ENCODE measurements around the gene CORIN.

Gene CORIN

DNA sequence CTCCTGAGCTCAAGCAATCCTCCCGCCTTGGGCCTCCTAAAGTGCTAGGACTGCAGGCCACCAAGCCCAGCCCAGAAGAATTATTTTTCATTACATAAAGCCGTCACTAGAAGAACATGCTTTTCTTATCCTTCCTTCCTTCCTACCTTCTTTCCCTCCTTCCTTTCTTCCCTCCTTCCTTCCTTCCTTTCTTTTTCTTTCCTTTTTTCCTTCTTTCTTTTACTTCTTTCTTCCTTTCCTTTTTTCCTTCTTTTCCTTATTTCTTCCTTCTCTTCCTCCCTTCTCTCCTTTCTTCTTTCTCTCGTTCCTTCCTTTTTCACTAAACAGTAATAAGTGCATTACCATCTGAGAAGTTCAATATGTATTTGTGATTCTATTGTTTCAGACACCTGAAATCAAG, 231.4 kb downstream of the CORIN start:
- in situ Hi-C loops (cut with HindIII; ENCODE audit: low sequenced_read_pairs) = no loop called here

DNA sequence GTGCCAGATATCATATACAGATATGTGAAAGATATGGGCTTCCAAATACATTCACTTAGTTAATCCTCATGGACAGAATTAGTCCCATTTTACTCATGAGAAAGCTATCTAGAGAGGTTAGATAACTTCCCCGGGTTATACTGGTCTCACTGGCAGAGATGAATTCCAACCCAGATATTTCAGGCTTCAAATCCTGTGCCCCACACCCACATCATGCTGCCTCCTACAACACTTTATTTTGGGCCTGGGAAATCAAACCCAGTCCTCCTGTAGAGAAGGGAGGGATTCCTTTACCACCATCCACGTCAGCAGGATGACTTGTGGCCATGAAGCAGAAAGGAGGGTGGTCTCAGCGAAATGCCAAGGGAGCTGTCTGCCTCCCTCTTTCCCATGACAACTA, 239.0 kb downstream of the CORIN start:
- TF ChIP-seq, protein P1, sequence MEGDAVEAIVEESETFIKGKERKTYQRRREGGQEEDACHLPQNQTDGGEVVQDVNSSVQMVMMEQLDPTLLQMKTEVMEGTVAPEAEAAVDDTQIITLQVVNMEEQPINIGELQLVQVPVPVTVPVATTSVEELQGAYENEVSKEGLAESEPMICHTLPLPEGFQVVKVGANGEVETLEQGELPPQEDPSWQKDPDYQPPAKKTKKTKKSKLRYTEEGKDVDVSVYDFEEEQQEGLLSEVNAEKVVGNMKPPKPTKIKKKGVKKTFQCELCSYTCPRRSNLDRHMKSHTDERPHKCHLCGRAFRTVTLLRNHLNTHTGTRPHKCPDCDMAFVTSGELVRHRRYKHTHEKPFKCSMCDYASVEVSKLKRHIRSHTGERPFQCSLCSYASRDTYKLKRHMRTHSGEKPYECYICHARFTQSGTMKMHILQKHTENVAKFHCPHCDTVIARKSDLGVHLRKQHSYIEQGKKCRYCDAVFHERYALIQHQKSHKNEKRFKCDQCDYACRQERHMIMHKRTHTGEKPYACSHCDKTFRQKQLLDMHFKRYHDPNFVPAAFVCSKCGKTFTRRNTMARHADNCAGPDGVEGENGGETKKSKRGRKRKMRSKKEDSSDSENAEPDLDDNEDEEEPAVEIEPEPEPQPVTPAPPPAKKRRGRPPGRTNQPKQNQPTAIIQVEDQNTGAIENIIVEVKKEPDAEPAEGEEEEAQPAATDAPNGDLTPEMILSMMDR (IDR thresholded peaks at IDR 0.05; ENCODE audit: low read depth, low read length, missing control alignments) = no peak
- H3K4me3 ChIP-seq (ENCODE audit: low read depth, low read length) = no peak overlapping the region
- in situ Hi-C loops (cut with HindIII; ENCODE audit: low sequenced_read_pairs) = no loop called here

More for the DNA sequence above, 231.4 kb downstream of the CORIN start:
- DNase-seq (ENCODE audit: low read depth) = no peak
- no peak overlapping the region for H3K4me3 ChIP-seq (ENCODE audit: low read depth, low read length)
- TF ChIP-seq, protein P1 (IDR thresholded peaks at IDR 0.05; ENCODE audit: low read depth, low read length, missing control alignments) = no peak

DNA sequence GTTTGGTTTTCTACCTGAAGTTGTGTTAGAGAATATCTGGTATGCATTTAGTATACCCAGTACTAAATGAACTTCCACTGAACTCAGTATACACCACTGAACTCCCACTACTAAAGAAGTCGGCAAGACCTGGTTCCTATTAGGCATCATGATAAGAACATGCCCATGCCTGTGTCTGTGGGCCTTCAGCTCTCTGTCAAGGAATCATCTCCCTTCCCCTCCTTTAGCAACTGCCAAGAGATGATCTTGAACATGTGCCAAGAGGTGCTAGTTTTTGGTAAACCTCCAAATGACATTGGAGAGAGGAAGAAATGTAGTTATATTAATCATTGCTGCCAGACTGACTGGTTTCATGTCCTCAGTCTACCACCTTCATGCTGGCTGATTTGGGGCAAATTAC, 239.5 kb downstream of the CORIN start:
- TF ChIP-seq, protein P1 (IDR thresholded peaks at IDR 0.05; ENCODE audit: low read depth, low read length, missing control alignments) = no peak
- in situ Hi-C loops (cut with HindIII; ENCODE audit: low sequenced_read_pairs) = no loop called here
- no peak for DNase-seq (ENCODE audit: low read depth)
- no peak overlapping the region for H3K4me3 ChIP-seq (ENCODE audit: low read depth, low read length)

More for the DNA sequence above, 239.0 kb downstream of the CORIN start:
- DNase-seq (ENCODE audit: low read depth) = no peak

DNA sequence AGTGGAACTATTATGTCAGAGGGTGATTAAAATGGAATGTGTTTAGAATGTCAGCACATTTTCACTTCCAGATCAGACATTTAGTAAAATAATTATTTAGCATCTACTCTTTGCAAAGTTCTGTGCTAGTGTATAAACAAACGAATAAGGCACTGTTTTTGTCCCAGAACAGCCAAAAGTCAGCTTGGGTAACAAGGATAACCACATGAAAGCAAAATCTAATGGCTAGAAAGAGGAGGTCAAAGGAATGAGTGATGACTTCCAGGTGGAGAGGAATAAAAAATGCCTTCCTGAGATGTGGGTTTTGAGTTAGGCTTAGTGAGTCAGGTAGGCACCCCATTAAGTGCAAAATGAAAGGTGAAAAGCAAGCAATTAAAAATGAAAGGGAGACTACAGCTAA, 240.2 kb downstream of the CORIN start:
- in situ Hi-C loops (cut with HindIII; ENCODE audit: low sequenced_read_pairs) = no loop called here
- no peak overlapping the region for H3K4me3 ChIP-seq (ENCODE audit: low read depth, low read length)
- DNase-seq (ENCODE audit: low read depth) = peak; percentile 8
- TF ChIP-seq, protein P1 (IDR thresholded peaks at IDR 0.05; ENCODE audit: low read depth, low read length, missing control alignments) = no peak

DNA sequence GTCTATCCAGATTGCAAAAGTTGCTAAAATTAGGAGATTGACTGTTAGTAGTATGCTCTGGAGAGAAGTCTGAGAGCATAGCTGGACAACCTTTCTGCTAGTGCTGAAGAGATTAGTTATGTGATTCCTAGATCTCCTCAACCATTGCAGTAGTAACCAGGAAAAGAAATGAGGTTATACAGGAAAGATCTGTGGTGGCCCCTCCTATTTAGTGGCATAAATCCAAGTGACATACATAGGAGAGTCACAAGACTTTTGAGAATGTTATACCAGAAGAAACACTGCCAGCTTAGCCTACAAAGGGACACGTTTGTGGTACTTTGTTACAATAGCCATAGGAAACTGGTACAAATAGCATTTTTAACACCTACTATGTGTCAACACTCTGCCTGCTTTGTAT, 247.5 kb downstream of the CORIN start:
- no peak overlapping the region for H3K4me3 ChIP-seq (ENCODE audit: low read depth, low read length)
- in situ Hi-C loops (cut with HindIII; ENCODE audit: low sequenced_read_pairs) = no loop called here
- DNase-seq (ENCODE audit: low read depth) = no peak
- TF ChIP-seq, protein P1 (IDR thresholded peaks at IDR 0.05; ENCODE audit: low read depth, low read length, missing control alignments) = no peak

DNA sequence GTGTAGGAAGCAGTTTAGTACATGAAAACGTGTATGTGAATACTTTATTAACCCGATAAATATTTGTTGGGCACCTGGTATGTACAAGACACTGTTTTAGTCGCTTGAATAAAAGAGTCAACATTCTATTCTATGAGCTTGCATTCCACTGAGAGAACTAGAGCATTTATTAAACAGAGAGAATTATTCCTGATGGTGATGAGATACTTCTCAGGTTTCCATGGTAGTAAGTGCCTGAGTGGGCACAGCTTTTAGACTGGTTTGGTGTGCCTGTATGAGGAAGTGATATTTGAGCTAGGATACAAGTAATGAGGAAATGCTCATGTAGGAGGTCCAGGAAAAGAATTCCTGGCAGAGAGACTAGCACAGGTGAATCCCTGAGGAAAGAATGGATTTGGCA, 258.6 kb downstream of the CORIN start:
- no peak overlapping the region for H3K4me3 ChIP-seq (ENCODE audit: low read depth, low read length)
- TF ChIP-seq, protein P1 (IDR thresholded peaks at IDR 0.05; ENCODE audit: low read depth, low read length, missing control alignments) = no peak
- DNase-seq (ENCODE audit: low read depth) = no peak
- in situ Hi-C loops (cut with HindIII; ENCODE audit: low sequenced_read_pairs) = no loop called here

All from astrocyte of the cerebellum (primary cell).